ENCODE measurements around the gene NHLH2.

The NHLH2 gene

DNA sequence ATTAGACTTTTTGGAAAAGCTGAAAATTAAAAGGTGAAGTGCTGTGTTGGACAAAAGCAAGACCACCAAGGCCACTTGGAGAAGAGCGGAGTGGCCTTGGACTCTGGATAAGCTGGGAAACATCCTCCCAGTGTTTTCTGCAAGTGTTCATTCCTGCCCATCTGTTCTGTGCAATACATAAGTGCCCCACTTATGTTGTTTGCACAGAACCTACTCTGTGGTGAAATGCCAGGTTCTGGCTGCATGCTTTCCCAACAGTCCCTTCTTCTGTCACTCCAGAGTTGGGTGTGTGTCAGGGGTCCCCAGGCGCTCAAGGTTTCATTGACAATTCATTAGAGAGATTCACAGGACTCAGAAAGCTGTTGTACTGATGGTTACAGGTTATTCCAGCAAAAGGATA is 30.3 kb downstream of the NHLH2 start:
- POLR2A ChIA-PET: no interaction called here
- TF ChIP-seq, protein P1, sequence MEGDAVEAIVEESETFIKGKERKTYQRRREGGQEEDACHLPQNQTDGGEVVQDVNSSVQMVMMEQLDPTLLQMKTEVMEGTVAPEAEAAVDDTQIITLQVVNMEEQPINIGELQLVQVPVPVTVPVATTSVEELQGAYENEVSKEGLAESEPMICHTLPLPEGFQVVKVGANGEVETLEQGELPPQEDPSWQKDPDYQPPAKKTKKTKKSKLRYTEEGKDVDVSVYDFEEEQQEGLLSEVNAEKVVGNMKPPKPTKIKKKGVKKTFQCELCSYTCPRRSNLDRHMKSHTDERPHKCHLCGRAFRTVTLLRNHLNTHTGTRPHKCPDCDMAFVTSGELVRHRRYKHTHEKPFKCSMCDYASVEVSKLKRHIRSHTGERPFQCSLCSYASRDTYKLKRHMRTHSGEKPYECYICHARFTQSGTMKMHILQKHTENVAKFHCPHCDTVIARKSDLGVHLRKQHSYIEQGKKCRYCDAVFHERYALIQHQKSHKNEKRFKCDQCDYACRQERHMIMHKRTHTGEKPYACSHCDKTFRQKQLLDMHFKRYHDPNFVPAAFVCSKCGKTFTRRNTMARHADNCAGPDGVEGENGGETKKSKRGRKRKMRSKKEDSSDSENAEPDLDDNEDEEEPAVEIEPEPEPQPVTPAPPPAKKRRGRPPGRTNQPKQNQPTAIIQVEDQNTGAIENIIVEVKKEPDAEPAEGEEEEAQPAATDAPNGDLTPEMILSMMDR (IDR thresholded peaks at IDR 0.05; ENCODE audit: control extremely low read depth, extremely low read depth, low read depth, missing control alignments): no peak
- CTCF ChIA-PET: interaction anchor here (0.7 to 4.0 kb wide), 5 partner anchors 9 to 688 kb away, joined by 3 to 21 read pairs (median 4); no protein-coding TSS in a partner anchor
- DNase-seq (ENCODE audit: extremely low spot score): no peak

DNA sequence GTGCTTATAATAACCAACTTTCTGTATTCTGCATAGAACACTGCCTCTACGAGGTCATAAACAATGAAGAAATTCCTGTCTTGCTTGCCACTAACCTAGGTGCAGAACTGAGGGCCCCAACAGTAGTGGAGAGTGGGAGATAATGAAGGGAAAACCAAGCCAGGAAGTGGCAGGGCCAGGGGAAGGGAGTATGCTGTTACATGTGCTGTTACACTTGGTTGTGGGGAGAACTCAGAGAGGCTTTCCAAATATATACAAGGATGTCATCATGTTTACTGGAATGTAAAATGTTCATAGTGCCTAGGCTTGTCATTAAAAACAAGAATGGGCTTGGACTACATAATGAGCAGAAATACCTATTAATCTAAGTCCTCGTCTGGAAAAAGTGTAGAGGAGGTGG is 31.1 kb downstream of the NHLH2 start:
- CTCF ChIA-PET: interaction anchor here (1.1 to 4.0 kb wide), 4 partner anchors 171 to 689 kb away, joined by 3 to 21 read pairs (median 14); no protein-coding TSS in a partner anchor
- no peak for DNase-seq (ENCODE audit: extremely low spot score)
- POLR2A ChIA-PET: no interaction called here
- TF ChIP-seq, protein P1 (IDR thresholded peaks at IDR 0.05; ENCODE audit: control extremely low read depth, extremely low read depth, low read depth, missing control alignments): no peak

DNA sequence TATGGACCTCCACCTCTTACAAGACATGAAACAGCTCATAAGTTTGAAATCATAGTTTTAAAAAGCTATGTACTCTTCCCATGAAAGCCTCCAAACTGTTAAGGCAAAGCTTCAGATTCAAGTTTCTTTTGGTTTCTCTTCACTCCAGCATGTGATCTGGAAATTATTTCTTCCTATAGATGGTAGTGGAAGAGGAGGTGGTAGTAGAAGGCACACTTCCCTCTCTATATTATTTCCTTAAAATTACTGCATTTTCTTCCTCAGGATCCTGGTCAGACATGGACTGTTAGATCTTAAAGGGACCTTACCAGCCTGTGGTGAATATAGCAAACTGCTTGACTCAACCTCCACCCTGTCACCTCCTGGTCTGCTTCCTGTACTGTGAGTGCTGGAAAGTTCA is 31.9 kb downstream of the NHLH2 start:
- TF ChIP-seq, protein P1 (IDR thresholded peaks at IDR 0.05; ENCODE audit: control extremely low read depth, extremely low read depth, low read depth, missing control alignments): no peak
- DNase-seq (ENCODE audit: extremely low spot score): no peak
- POLR2A ChIA-PET: no interaction called here
- CTCF ChIA-PET: interaction anchor here (0.7 to 4.0 kb wide), 6 partner anchors 22 to 216 kb away, joined by 3 to 21 read pairs (median 3); no protein-coding TSS in a partner anchor

DNA sequence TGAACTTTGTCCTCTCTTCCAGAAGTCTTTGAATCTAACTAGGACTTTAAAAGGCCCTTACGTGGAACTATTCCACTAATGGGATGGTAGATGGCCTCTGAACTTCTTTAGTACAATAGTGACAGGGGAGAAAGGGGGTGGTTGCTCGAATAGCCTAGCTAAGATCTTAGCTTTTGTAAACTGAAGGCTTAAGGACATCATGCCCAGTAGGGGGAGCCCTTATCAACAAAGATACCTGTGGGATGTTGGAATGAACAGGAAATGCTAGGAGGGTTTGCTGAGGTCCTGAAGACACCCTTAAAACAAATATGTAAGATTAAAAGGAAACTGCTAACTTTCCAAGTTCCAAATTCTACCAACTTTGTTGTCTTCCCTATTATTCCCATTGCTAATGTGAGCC is 33.2 kb downstream of the NHLH2 start:
- DNase-seq (ENCODE audit: extremely low spot score): peak; percentile 51
- ChIA-PET POLR2A (no interaction called here), CTCF (interaction anchor here (0.6 to 2.3 kb wide), 12 partner anchors 14 to 691 kb away, joined by 3 to 25 read pairs (median 4); no protein-coding TSS in a partner anchor)
- TF ChIP-seq, protein P1 (IDR thresholded peaks at IDR 0.05; ENCODE audit: control extremely low read depth, extremely low read depth, low read depth, missing control alignments): peak; percentile 72

DNA sequence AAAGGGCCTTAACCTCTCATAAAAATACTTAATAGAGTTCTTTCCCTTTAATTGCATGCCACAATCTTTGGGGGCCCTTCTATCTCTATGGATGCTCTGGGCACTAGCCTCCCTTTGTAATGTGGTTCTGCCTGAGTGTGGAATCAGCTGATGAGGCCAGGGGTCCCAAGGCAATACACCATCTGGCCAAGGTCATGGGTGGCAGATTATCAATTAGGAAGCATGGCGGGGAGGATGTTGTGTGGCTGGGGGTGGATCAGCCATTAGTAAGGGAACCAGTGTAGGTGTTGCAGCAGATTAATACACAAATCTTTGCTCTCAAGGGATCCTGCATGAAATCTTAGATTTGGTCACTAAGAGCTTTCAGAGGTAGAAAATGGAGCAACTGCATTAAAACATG is 35.3 kb downstream of the NHLH2 start:
- DNase-seq (ENCODE audit: extremely low spot score): no peak
- TF ChIP-seq, protein P1 (IDR thresholded peaks at IDR 0.05; ENCODE audit: control extremely low read depth, extremely low read depth, low read depth, missing control alignments): no peak
- ChIA-PET POLR2A (no interaction called here), CTCF (interaction anchor here (1.3 kb wide), 1 partner anchor 175 kb away, joined by 4 read pairs; no protein-coding TSS in a partner anchor)

DNA sequence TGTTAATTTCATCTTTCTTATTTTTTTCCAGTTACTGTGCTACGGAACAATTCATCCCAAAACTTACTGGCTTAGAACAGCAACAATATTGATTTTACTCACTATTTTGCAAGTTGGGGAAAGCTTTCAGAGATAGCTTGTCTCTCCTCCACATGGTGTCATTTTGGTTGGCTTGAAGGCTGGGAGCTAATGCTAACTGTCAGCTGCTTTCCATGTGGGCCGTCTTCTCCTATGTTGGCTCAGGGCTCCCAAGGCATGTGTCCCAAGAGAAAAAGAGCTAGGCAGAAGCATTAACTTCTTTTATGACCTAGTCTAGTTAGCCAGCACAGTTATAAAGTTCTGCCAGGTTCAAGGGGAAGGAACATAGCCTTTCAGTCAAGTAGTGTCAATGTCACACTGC is 38.5 kb downstream of the NHLH2 start:
- ChIA-PET CTCF (interaction anchor here (1.6 kb wide), 1 partner anchor 10 kb away, joined by 7 read pairs; no protein-coding TSS in a partner anchor), POLR2A (no interaction called here)
- TF ChIP-seq, protein P1 (IDR thresholded peaks at IDR 0.05; ENCODE audit: control extremely low read depth, extremely low read depth, low read depth, missing control alignments): no peak
- DNase-seq (ENCODE audit: extremely low spot score): no peak
